Body of pancreas (tissue), 4 donors: ENCODE data around the gene PRCC. TPM values are rescaled to one million over a fixed set of nuclear protein-coding genes. Genes with fewer than 3 reads are reported as not detected.

ENCODE experiments used
- ATAC-seq: fragments of 150-250 bp; one replicate; pipeline ENCODE4 v1.9.1; 2016
- DNase-seq, 4 donors: peaks; one replicate each; pipeline ENCODE4 v3.0.0-alpha.2; 2019
- H3K27ac ChIP-seq, 4 donors: fragments of 200-600 bp; sonication (generic); 1 replicate in 3 of 4; 2 replicates in 1 of 4; pipeline versions ENCODE4 v1.5.1 to v1.6.1; 2016 to 2019; ENCODE audit warnings: mild to moderate bottlenecking in 1 of 4, mixed read lengths in 1 of 4, moderate library complexity in 1 of 4
- H3K27me3 ChIP-seq, 2 donors: fragments of 200-600 bp; sonication (generic); one replicate each; pipeline ENCODE4 v1.6.0; 2016; ENCODE audit warnings: mild to moderate bottlenecking in 1 of 2
- H3K36me3 ChIP-seq, 2 donors: fragments of 200-600 bp; sonication (generic); replicated peaks in 1 of 2; 2 replicates each; pipeline ENCODE4 v1.5.1; 2016; ENCODE audit warnings: low read depth in 2 of 2; ENCODE audit not compliant: insufficient read depth in 1 of 2
- H3K4me1 ChIP-seq: fragments of 200-600 bp; sonication (generic); one replicate; pipeline ENCODE4 v1.6.0; 2016
- H3K4me3 ChIP-seq, 2 donors: fragments of 200-600 bp; sonication (generic); 1 replicate in 1 of 2; 2 replicates in 1 of 2; pipeline ENCODE4 v1.5.1; 2016 to 2019
- H3K9me3 ChIP-seq, 3 donors: fragments of 200-600 bp; sonication (generic); 1 replicate in 2 of 3; 2 replicates in 1 of 3; pipeline ENCODE4 v1.5.1; 2016
- CTCF ChIP-seq, 7 experiments: fragments of 450-650 bp in 4 of 7; fragments of 200-600 bp in 3 of 7; sonication (generic) in 3 of 7; IDR thresholded peaks; one replicate each; pipeline ENCODE4 v1.5.1; 2016 to 2019; ENCODE audit warnings: antibody characterized with exemption in 7 of 7
- POLR2A ChIP-seq, 3 donors: fragments of 450-650 bp; IDR thresholded peaks; one replicate each; pipeline ENCODE4 v1.6.1; 2016; ENCODE audit warnings: antibody characterized with exemption in 3 of 3, mild to moderate bottlenecking in 2 of 3
- WGBS, 2 donors: methylation state at CpG; one replicate each; pipeline ENCODE4 v1.1.5; 2017; 5-methylcytosine and 5-hydroxymethylcytosine counted together
- intact Hi-C: fragments of 100-400 bp; cut with DNase I; formaldehyde crosslinking; loops from one replicate; pipeline ENCODE4 v1.15.1; 2023
- total RNA-seq, 2 donors: library from RNA; depleted of rRNA; stranded (reverse); fragments of >200 nt; gene quantifications; one replicate each; pipeline ENCODE4 v1.1.0, GENCODE V29; 2016

PRCC gene
- total RNA-seq, 2 donors from 2014 or later = 19.2 to 28.3 TPM

DNA sequence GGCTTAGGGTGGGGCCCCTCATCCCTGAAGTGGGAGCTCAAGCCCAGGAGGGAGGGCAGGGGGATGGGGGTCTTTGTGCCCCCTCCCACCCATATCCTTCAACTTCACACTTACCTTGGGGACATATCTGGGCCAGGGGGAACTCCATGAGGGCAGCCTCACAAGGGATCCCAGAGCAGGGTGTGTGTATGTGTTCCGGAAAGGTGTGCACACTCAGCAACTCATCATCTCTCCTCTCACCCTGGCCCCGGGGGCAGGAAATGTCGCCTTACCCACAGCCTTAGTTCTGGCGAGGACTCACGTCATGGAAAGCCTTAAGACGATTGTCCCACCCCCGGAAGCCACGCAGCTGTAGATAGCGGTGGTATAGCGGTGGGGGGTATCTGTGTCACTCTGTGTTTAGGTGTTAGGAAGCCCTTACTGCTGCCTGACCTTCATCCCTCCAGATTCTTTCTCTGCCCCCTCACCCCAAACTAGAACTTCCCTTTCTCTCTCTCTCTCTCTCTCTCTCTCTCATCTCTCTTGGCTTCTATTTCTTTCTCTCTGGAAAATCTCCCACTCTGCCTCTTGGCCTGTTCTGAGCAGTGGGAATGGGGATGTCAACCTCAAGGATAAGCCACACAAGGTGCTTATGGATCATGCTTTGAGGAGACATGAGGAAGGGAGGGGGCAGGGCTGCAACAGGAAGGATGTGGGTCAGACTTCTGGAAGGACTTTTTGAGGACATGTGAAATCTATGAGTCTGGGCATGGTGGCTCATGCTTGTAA lies 49.4 kb downstream of the PRCC start, which contains the start of gene SH2D2A:
SH2D2A (minus strand) TSS at position 288 of the 768 bp plus-strand sequence; CDS start at position 148, 140 bp downstream.
- no peak within 1 kb of the TSS for H3K4me3 ChIP-seq
- no peaks in the 10 kb centered on the region for H3K27me3 ChIP-seq
- H3K27ac ChIP-seq = peak within 1 kb of the TSS in 3 of 4 donors; percentile 34 to 62 (median 53)
- no peaks in the 10 kb centered on the region for H3K36me3 ChIP-seq
- H3K4me1 ChIP-seq = peaks cover 13% of the 10 kb centered on the region
- TF ChIP-seq CTCF (IDR thresholded peaks at IDR 0.05) (no peak), POLR2A (IDR thresholded peaks at IDR 0.05) (peak in 2 of 3 donors; percentile 41 to 48)
- intact Hi-C loops = no loop called here
- WGBS, 2 donors = 44 to 58% methylated on average over 10 of the region's 10 CpGs
- H3K9me3 ChIP-seq = no peaks in the 10 kb centered on the region
- ATAC-seq (peak; percentile 19), DNase-seq (peak in 3 of 4 donors; percentile 39 to 60 (median 40))

DNA sequence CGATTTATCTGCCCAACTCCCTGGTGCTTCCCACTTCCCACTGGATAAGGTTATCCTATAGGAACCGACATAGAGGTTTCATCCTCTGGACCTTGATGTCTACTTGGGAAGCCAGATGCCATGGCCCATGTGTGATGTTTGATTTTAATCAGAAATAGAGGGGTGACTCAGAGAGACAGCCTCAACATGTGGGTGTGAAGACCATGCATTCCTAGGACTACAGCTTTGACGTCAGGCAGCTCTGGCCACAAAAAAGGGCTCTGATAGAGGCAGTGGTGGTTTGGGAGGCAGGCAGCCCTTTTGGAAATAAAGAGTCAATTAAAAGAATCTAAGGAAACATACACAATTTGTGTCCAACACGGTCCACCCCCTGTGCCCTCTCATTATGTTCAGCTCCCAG lies 54.5 kb downstream of the PRCC start:
- Histone ChIP-seq H3K36me3 (no peaks in the 10 kb centered on the region), H3K27me3 (no peaks in the 10 kb centered on the region), H3K4me1 (no peaks in the 10 kb centered on the region), H3K4me3 (no peak overlapping the region), H3K27ac (no peak overlapping the region), H3K9me3 (no peaks in the 10 kb centered on the region)
- no peak for DNase-seq
- TF ChIP-seq CTCF (IDR thresholded peaks at IDR 0.05) (no peak), POLR2A (IDR thresholded peaks at IDR 0.05) (no peak)
- WGBS, 2 donors = 60 to 63% methylated on average over 4 of the region's 4 CpGs
- no peak for ATAC-seq
- intact Hi-C loops = no loop called here

GRCh38 chr1:156822680-156823079 lies 55.3 kb downstream of the PRCC start:
- Histone ChIP-seq H3K27ac (no peak overlapping the region), H3K27me3 (no peaks in the 10 kb centered on the region), H3K36me3 (no peaks in the 10 kb centered on the region), H3K9me3 (no peaks in the 10 kb centered on the region), H3K4me3 (no peak overlapping the region), H3K4me1 (no peaks in the 10 kb centered on the region)
- 38 to 46% methylated on average over 1 of the region's 1 CpG for WGBS, 2 donors
- intact Hi-C loops = no loop called here
- TF ChIP-seq POLR2A (IDR thresholded peaks at IDR 0.05) (no peak), CTCF (IDR thresholded peaks at IDR 0.05) (no peak)
- ATAC-seq = no peak
- no peak for DNase-seq

DNA sequence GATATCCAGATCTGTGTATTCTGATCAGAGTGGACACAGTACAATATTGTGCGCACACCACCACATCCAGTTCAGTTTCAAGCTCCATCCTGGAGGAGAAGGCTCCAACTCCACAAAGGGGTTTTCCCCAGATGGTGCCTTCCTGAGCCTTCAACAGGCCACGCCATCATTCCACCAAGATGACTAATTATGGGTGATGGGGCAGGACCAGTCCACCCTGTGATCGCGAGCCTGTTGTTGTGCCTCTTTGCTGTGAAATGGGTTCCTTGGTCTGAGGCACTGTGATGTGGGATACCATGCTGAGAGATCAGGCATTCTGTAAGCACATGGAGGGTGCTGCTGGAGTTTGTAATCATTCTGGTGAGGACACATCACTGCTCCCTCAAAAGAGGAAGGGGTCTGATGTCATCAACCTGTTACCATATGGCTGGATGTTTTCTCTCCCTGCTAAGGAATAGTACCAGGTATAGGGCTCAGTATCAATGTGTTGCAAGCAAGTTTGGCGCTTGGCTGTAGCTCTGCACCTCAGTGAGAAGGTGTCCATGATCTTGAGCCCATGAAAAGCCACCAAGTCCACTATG lies 56.0 kb downstream of the PRCC start:
- intact Hi-C loops = no loop called here
- WGBS, 2 donors = 76 to 82% methylated on average over 5 of the region's 5 CpGs
- DNase-seq (no peak), ATAC-seq (no peak)
- H3K4me1 ChIP-seq = no peaks in the 10 kb centered on the region
- no peaks in the 10 kb centered on the region for H3K36me3 ChIP-seq
- no peak overlapping the region for H3K4me3 ChIP-seq
- H3K27me3 ChIP-seq = no peaks in the 10 kb centered on the region
- no peaks in the 10 kb centered on the region for H3K9me3 ChIP-seq
- no peak overlapping the region for H3K27ac ChIP-seq
- no peak for TF ChIP-seq CTCF (IDR thresholded peaks at IDR 0.05)
- no peak for TF ChIP-seq POLR2A (IDR thresholded peaks at IDR 0.05)
